HEK293 (cell line): ENCODE results near the gene ZNF275.
A peak's percentile ranks its signal among the peaks of the same experiment; 100 is the strongest.
"Not testable (repeated sequence)": the region's sequence is repeated elsewhere in the genome, so short reads cannot be mapped to it uniquely, and the experiment has no call there.

Experiments used
- CTCF ChIA-PET: fragments of 350-600 bp; formaldehyde crosslinking; extraction: SDS; loops from one replicate; lab custom pipeline; 2021; ENCODE audit warnings: antibody characterized with exemption; lab: Yijun Ruan, JAX
- POLR2A ChIA-PET: fragments of 300-600 bp; formaldehyde crosslinking; extraction: SDS; loops from one replicate; lab custom pipeline; 2020; ENCODE audit warnings: antibody characterized with exemption, inconsistent platforms; lab: Yijun Ruan, JAX
- H3K27ac ChIP-seq: fragments of 200-500 bp; sonication (Bioruptor generic); 2 replicates; pipeline ENCODE4 v1.5.1; 2014; ENCODE audit warnings: low read depth, low read length, control low read depth, inconsistent platforms; ENCODE audit errors: extremely low read depth
- H3K36me3 ChIP-seq, 2 experiments: fragments of 200-500 bp in 1 of 2; sonication (Bioruptor generic) in 1 of 2; 1 replicate in 1 of 2; 2 replicates in 1 of 2; pipeline ENCODE4 v1.5.1; 2014 to 2017; ENCODE audit warnings: inconsistent platforms in 2 of 2, low read length in 2 of 2; ENCODE audit not compliant: control insufficient read depth in 2 of 2, insufficient read depth in 1 of 2
- H3K4me1 ChIP-seq: fragments of 200-500 bp; sonication (Bioruptor generic); 2 replicates; pipeline ENCODE4 v1.5.1; 2014; ENCODE audit warnings: mild to moderate bottlenecking, low read length, inconsistent platforms; ENCODE audit not compliant: control insufficient read depth, insufficient read depth
- H3K4me3 ChIP-seq: 2 replicates; pipeline ENCODE4 v1.5.1; 2011; ENCODE audit warnings: low read depth, mild to moderate bottlenecking, control low read depth, low read length, moderate library complexity
- H3K9me3 ChIP-seq: fragments of 200-500 bp; sonication (Bioruptor generic); 2 replicates; pipeline ENCODE4 v1.5.1; 2014; ENCODE audit warnings: low read depth, low read length, inconsistent platforms; ENCODE audit not compliant: control insufficient read depth, insufficient read depth
- CTCF ChIP-seq: fragments of 450-650 bp; formaldehyde crosslinking; IDR thresholded peaks from 2 replicates; pipeline ENCODE4 v1.5.1; 2016; ENCODE audit warnings: missing biosample characterization, missing genetic modification characterization
- PRDM1 ChIP-seq: fragments of 450-650 bp; formaldehyde crosslinking; IDR thresholded peaks from 2 replicates; pipeline ENCODE4; 2016; ENCODE audit warnings: missing biosample characterization, missing genetic modification characterization
- ZBTB1 ChIP-seq: fragments of 450-650 bp; formaldehyde crosslinking; IDR thresholded peaks from 2 replicates; pipeline ENCODE4 v1.5.1; 2016; ENCODE audit warnings: missing biosample characterization, missing genetic modification characterization
- ZNF121 ChIP-seq: fragments of 450-650 bp; formaldehyde crosslinking; IDR thresholded peaks from 2 replicates; pipeline ENCODE4 v1.5.1; 2016; ENCODE audit warnings: missing biosample characterization, missing genetic modification characterization
- ZNF140 ChIP-seq: fragments of 450-650 bp; formaldehyde crosslinking; IDR thresholded peaks from 2 replicates; pipeline ENCODE4 v1.5.1; 2016; ENCODE audit warnings: missing biosample characterization, missing genetic modification characterization
- ZNF155 ChIP-seq: fragments of 450-650 bp; formaldehyde crosslinking; IDR thresholded peaks from 2 replicates; pipeline ENCODE4 v1.5.1; 2016; ENCODE audit warnings: missing biosample characterization, missing genetic modification characterization
- ZNF157 ChIP-seq: fragments of 450-650 bp; formaldehyde crosslinking; IDR thresholded peaks from 2 replicates; pipeline ENCODE4 v1.5.1; 2016; ENCODE audit warnings: missing biosample characterization, missing genetic modification characterization
- ZNF248 ChIP-seq: fragments of 450-650 bp; formaldehyde crosslinking; IDR thresholded peaks from 2 replicates; pipeline ENCODE4 v1.5.1; 2017; ENCODE audit warnings: missing biosample characterization, missing genetic modification characterization
- ZNF266 ChIP-seq: fragments of 450-650 bp; formaldehyde crosslinking; IDR thresholded peaks from 2 replicates; pipeline ENCODE4 v1.5.1; 2016; ENCODE audit warnings: missing biosample characterization, missing genetic modification characterization, low read depth
- ZNF423 ChIP-seq: fragments of 450-650 bp; formaldehyde crosslinking; IDR thresholded peaks from 2 replicates; pipeline ENCODE4 v1.5.1; 2016; ENCODE audit warnings: missing biosample characterization, missing genetic modification characterization
- ZNF521 ChIP-seq: fragments of 450-650 bp; formaldehyde crosslinking; IDR thresholded peaks from 2 replicates; pipeline ENCODE4 v1.5.1; 2017; ENCODE audit warnings: missing biosample characterization, mild to moderate bottlenecking, missing genetic modification characterization
- ZNF626 ChIP-seq: fragments of 450-650 bp; sonication (Bioruptor Pico); formaldehyde crosslinking; IDR thresholded peaks from 2 replicates; pipeline ENCODE4 v1.5.1; 2018; ENCODE audit warnings: missing biosample characterization, missing genetic modification characterization, inconsistent platforms
- ZNF660 ChIP-seq: fragments of 450-650 bp; IDR thresholded peaks from 2 replicates; pipeline ENCODE4 v1.5.1; 2018; ENCODE audit warnings: missing biosample characterization, mild to moderate bottlenecking, missing genetic modification characterization
- ZNF768 ChIP-seq: fragments of 450-650 bp; formaldehyde crosslinking; IDR thresholded peaks from 2 replicates; pipeline ENCODE4 v1.5.1; 2018; ENCODE audit warnings: missing biosample characterization, mild to moderate bottlenecking, missing genetic modification characterization
- TF ChIP-seq, protein P1 (sequence below): fragments of 450-650 bp; formaldehyde crosslinking; IDR thresholded peaks from 2 replicates; pipeline ENCODE4 v1.5.1; 2016; ENCODE audit warnings: missing biosample characterization, missing genetic modification characterization
- TF ChIP-seq, protein P2 (sequence below): fragments of 450-650 bp; formaldehyde crosslinking; IDR thresholded peaks from 2 replicates; pipeline ENCODE4 v1.5.1; 2016; ENCODE audit warnings: missing biosample characterization, missing genetic modification characterization

The ZNF275 gene

DNA sequence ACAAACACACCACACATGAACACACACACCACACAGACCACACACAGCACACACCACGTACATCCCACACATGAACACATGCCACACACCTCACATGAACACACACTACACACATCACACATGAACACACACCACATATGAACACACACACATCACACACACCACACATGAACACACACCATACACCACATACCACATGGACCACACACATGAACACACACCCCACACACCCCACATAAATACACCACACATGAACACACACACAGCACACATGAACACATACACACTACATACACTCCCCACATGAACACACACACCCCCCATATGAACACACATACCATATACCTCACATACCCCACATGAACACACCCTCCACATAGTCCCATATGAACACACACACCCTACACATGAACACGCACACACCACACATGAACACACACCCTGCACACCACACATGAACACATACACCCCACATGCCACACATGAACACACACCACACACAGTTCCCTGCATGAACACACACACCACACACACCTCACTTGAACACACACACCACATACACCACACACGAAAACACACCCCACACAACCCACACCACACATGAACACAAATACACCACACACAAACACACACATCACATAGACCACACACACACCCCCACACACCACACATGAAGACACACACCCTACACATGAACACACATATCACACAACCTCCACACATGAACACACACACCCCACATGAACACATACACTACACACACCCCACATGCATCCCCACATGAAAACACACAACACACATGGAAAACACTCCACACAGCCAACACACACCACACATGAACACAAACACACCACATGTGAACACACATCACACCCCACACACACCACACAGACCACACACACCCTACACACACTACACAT, 48.9 kb downstream of the ZNF275 start (continued):
- TF ChIP-seq CTCF (tag by site-specific recombination) (no peak), ZNF660 (no peak), ZNF768 (no peak), ZNF157 (no peak)
- TF ChIP-seq, protein P1, sequence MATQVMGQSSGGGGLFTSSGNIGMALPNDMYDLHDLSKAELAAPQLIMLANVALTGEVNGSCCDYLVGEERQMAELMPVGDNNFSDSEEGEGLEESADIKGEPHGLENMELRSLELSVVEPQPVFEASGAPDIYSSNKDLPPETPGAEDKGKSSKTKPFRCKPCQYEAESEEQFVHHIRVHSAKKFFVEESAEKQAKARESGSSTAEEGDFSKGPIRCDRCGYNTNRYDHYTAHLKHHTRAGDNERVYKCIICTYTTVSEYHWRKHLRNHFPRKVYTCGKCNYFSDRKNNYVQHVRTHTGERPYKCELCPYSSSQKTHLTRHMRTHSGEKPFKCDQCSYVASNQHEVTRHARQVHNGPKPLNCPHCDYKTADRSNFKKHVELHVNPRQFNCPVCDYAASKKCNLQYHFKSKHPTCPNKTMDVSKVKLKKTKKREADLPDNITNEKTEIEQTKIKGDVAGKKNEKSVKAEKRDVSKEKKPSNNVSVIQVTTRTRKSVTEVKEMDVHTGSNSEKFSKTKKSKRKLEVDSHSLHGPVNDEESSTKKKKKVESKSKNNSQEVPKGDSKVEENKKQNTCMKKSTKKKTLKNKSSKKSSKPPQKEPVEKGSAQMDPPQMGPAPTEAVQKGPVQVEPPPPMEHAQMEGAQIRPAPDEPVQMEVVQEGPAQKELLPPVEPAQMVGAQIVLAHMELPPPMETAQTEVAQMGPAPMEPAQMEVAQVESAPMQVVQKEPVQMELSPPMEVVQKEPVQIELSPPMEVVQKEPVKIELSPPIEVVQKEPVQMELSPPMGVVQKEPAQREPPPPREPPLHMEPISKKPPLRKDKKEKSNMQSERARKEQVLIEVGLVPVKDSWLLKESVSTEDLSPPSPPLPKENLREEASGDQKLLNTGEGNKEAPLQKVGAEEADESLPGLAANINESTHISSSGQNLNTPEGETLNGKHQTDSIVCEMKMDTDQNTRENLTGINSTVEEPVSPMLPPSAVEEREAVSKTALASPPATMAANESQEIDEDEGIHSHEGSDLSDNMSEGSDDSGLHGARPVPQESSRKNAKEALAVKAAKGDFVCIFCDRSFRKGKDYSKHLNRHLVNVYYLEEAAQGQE (tag by site-specific recombination), result no peak
- TF ChIP-seq, protein P2, sequence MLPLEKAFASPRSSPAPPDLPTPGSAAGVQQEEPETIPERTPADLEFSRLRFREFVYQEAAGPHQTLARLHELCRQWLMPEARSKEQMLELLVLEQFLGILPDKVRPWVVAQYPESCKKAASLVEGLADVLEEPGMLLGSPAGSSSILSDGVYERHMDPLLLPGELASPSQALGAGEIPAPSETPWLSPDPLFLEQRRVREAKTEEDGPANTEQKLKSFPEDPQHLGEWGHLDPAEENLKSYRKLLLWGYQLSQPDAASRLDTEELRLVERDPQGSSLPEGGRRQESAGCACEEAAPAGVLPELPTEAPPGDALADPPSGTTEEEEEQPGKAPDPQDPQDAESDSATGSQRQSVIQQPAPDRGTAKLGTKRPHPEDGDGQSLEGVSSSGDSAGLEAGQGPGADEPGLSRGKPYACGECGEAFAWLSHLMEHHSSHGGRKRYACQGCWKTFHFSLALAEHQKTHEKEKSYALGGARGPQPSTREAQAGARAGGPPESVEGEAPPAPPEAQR (tag by site-specific recombination), result 0 out of 2 replicates have a peak, but pooled peaks have one; percentile 45

- Histone ChIP-seq H3K27ac (no peak overlapping the region), H3K36me3 (no peaks in the 10 kb centered on the region), H3K4me1 (no peaks in the 10 kb centered on the region), H3K4me3 (no peak overlapping the region), H3K9me3 (no peaks in the 10 kb centered on the region)
- ChIA-PET CTCF (no interaction called here), POLR2A (no interaction called here)
- TF ChIP-seq ZNF155 (no peak), ZNF423 (no peak), ZNF248 (no peak), ZNF266 (tag by site-specific recombination) (no peak), ZNF521 (tag by site-specific recombination) (no peak), ZNF626 (no peak), PRDM1 (tag by site-specific recombination) (no peak), ZBTB1 (no peak), ZNF140 (tag by site-specific recombination) (no peak)
These were observed 50.4 kb downstream of the ZNF275 start for GRCh38 chrX:153384390-153384789.

GRCh38 chrX:153384973-153385372, 51.0 kb downstream of the ZNF275 start:
- POLR2A ChIA-PET, H3K27ac ChIP-seq, H3K36me3 ChIP-seq, H3K9me3 ChIP-seq, H3K4me1 ChIP-seq, H3K4me3 ChIP-seq: not testable (repeated sequence)
- CTCF ChIA-PET, result interaction anchor here (1.2 kb wide), 1 partner anchor 14 kb away, joined by 4 read pairs; no protein-coding TSS in a partner anchor
- TF ChIP-seq ZNF121 (tag by site-specific recombination), result peak; percentile 95
